Stimulated activated CD4-positive, alpha-beta T cell treated with anti-CD3 and anti-CD28 coated beads, TNF-alpha, amount 100 ng/mL, for 48 hours (primary cell): ENCODE measurements around the gene MEIG1.
"Not testable (repeated sequence)": the region's sequence is repeated elsewhere in the genome, so short reads cannot be mapped to it uniquely, and the experiment has no call there.

Experiments used
- DNase-seq, 3 donors: peaks; one replicate each; pipeline ENCODE4 v3.0.0-alpha.2; 2020; ENCODE audit warnings: low read depth in 3 of 3

The MEIG1 gene, protein sequence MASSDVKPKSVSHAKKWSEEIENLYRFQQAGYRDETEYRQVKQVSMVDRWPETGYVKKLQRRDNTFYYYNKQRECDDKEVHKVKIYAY

DNA sequence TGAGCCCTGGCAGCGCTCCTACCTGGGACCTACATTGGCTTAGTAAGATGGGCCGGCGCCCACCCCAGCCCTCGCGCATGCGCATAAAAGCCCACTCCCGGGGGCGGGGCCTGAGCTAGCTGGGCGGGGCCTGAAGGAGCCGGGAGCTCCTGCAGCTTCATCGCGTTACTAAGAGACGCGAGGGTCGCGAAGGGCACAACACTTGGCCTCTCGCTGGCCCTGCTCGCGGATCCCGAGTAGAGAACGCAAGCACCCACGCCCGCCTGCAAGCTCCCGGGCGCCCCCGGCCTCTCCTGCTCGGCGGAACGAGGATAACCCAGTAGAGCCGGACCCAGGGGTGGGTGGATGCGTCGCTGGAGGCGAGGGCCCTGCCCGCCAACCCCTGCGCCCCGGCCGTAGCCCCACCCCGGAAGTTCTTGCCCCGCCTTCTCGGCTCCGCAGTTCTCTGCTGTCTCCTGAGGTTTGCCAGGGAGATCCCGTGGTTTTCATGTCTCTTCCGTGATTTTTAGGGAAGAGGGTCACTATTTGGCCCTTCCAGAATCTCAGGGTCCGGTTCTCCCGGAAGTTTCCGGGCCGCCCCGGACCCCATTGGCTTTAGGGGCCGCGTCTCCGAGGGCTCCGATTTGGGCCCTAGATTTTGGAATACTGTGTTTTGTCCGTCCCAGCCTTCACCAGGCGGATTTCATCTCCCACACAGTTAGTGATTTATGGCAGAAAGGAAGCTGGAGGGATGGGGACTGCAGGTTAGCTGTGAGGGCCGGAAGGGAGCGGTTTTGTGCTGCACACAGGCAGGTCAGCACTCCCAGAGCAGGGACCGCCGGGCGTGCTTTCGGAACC lies at the start of gene MEIG1:
TSS of gene MEIG1 (plus strand) at position 168 of the 837 bp plus-strand sequence. CDS start 7,081 bp downstream, outside the sequence.
- peak; percentile 86 to 88 (median 88) for DNase-seq

DNA sequence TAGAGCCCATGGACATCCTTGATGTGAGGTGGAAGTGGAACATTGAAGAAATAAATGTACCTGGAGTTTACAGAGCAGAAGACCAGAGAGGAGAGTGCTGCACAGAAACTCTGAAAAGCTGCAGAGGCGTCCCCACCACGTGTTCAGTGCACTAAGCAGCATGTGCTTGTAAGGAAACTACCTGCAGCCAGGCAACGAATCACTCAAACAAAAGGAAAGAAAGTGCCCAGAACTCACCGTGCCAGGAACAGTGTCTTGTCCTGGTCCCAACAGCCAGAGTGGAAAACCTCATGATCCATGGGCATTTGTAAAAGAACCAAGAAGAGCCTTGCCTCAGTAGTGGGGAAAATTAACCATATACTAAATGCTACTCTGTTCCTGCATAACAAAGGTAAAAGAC lies 48.2 kb upstream of the MEIG1 start:
- no peak for DNase-seq

DNA sequence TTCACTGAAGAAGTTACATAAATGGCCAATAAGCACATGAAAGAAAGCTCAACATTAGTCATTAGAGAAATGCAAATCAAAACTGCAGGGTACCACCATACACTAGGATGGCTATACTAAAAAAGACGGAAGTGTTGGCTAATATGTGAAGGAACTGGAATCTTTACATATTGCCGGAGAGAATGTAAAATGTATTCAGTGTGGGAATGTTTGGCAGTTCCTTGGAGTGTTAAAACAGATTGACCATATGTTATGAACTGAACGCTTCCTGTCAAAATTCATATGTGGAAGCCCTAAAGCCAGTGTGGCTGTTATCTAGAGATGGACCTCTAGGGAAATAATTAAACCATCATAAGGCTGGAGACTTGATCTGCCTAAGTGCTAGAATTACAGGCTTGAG lies 47.4 kb upstream of the MEIG1 start:
- DNase-seq, result no peak

DNA sequence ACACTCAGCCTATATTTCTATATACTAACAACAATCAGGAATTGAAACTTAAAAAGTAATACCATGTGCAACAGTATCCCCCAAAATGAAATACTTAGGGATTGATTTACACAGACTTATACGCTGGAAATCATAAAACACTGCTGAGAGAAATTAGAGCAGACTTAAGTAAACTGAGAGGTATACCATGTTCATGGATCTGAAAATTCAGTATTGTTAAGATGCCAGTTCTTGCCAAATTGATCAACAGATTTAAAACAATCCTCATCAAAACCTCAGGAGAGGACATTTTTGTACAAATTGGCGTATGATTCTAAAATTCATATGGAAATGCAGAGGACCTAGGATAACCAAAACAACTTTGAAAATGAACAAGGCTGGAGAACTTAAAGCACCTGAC lies 42.6 kb upstream of the MEIG1 start:
- DNase-seq, result no peak

DNA sequence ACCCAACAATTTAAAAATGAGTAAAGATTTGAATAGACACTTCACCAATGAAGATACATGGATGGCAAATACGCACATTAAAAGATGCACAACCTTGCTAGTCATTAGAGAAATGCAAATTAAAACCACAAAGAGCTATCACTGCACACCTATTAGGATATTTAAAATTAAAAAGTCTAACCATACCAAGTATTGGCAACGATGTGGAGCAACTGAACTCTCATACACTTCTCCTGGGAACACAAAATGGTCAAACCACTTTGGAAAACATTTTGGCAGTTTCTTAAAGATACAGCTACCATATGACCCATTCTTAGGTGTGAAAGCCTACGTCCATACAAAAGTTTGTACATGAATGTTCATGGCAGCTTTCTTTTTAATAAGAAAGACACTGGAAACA lies 41.4 kb upstream of the MEIG1 start:
- no peak for DNase-seq

DNA sequence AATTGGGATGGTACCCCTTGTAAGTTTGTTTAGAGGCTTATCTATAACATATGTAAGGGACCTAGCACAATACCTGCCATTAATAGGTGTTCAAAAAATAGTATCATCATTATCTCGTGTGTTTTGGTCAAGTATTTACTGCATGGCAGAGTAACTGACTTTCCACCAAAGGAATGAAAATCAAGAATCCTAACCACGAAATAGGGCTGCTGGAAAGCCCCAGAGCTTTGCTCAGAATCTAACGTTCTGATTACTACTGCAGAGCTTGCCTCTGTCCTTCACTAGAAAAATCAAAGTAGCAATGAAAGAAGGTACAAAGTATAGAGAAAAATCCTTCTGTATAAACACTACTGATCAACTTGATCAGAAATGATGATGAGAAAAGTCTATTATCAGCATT lies 40.2 kb upstream of the MEIG1 start:
- DNase-seq, result no peak

DNA sequence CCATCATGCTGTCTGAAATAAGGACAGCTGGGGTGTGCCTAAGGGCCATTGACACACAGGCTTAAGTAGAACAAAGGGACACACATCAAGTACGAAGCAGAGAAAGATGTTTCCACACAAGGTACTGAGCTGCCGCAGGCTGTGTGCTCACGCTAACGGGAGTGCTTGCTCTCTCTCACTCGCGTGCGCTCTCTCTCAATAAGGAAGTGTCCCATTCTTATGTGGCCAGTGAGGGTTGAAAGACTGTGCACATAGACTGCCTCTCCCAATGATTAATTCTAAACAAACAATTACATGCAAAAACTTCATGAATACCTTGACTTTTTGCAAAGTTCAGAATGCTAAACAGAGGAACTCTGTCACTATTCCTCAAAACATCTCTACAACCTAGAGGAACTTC lies 35.2 kb upstream of the MEIG1 start:
- DNase-seq, result no peak

DNA sequence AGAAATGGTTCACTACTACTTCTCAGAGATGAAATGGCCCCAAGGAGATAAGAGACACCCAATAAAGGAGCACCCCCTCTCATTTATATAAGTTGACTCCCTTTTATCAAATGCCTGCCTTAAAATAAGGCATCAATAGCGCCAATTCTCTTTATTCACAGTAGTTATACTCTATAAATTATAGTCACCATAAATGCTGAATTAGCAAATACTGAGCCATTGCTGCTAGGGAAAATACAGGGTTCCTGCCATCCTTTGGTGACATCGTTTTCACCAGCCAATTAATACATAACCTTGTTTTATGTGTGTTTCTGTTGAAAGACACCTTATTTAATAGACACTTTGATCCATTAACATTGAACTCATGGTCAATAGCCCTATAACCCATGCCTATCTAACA lies 33.9 kb upstream of the MEIG1 start:
- no peak for DNase-seq

DNA sequence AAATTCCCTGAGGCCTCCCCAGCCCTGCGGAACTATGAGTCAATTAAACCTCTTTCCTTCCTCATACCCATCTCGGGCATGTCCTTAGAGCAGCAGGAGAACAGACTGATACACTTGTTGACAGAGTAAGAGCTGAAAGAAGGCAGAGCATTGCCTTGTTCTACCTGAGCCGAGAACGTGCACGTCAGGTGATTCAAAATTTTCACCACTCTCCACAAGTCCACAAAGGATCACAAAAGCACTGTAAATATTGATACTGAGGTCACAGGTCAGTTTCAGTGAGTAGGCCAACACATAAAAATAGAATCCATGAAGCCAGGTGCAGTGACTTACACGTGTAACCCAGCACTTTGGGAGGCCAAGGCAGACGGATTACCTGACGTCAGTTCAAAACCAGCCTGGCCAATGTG lies 33.1 kb upstream of the MEIG1 start:
- no peak for DNase-seq

DNA sequence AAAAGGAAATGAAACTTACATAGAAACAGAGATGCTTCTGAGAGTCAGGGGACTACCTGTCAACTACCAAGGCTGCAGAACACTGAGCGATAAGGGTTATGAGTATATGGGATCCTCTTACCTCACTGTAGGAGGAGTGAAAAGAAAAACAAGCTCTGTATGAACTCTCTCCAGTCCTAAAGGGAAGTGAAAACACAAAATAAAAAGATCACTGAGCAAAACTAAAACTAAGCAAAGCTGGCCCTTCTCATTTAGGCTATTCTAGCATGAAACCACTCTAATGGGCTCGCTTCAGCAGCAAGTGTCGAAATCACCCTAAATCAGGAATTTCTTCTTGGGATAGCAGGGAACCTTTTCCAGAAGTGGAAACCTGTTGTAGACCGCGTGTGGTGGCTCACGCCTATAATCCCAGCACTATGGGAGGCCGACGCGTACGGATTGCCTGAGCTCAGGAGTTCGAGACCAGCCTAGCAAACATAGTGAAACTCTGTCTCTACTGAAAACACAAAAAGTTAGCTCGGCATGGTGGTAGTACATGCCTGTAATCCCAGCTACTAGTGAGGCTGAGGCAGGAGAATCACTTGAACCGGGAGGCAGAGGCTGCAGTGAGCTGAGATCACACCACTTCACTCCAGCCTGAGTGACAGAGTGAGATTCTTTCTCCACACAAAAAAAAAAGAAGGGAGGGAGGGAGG lies 32.3 kb upstream of the MEIG1 start:
- no peak for DNase-seq

DNA sequence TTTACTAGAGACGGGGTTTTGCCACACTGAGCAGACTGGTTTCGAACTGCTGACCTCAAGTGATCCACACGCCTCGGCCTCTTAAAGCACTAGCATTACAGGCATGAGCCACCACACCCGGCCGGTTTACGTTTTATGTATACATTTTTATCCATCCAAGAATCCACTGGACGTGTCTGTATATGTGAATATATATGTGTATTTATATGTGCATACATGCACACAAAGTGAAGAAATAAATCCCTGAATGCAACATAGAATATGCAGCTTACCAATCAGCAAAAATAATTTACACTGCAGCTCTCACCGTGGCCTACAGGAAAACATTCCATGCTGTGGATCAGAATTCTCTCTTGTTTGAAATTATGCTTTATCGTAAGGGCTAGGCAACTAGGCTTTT lies 28.6 kb upstream of the MEIG1 start:
- no peak for DNase-seq

DNA sequence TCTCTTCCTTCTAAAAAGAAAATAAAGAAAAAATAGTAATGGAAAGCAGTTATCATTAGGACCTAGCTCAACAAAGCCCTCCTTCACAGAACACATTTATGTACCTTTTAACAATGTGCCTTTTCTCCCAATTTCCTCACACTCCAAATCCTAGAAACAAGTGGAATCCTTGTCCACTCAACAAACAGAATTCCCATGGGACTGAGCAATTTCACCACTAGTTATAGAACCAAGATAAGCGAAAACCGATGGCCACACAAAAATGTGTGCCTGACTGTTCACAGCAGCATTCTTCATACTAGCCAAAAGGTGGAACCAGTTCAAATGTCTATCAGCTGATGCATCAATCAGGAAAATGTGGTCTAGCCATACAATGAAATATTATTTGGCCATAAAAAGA lies 22.6 kb upstream of the MEIG1 start:
- no peak for DNase-seq

DNA sequence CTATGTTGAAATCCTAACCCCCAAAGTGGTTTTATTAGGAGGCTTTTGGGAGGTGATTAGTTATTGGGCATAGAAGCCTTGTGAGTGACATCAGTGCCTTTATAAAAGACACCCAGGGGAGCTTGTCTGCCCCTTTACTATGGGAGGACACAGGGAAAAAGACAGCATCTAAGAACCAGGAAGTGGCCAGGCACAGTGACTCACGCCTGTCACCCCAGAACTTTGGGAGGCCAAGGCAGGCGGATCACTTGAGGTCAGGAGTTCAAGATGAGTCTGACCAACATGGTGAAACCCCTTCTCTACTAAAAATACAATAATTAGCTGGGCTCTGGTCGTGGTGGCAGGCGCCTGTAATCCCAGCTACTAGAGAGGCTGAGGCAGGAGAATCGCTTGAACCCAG lies 20.2 kb upstream of the MEIG1 start:
- peak in 1 of 3 donors; percentile 18 for DNase-seq

DNA sequence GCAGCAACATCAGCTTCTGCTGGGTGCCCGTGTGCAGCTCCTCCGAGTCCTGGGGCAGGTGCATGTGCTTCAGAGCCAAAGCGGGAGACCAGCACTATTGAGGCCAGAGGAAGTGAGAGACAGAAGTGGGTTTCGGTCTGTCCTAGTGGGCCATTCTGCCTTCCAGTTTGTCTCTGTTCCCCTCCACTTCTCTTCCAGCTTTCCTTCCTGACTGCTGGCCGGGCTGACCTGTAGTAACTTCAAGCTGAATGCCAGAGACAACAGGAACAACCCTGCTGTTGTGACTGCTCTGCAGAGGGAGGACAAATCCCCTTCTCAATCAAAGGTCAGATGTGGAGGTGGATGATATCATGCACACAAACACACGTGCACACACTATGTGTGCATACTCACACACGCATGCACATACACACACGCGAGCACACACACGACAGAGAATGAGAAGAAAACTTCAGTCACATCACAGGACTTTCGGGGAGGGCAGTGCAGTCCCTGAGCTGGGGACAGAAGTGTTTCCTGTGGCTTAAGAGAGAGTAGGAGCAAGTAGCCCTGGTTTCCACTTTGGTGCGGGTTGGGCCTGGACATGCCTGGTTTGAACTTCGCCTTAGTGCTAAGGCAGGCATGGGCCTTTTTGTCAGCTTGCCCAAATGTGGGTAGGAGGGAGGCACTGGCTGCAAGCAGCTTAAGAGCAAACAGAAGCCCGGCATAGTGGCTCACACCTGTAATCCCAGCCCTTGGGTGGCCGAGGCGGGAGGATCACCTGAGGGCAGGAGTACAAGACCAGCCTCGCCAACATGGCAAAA lies 16.8 kb upstream of the MEIG1 start:
- DNase-seq, result not testable (repeated sequence)

DNA sequence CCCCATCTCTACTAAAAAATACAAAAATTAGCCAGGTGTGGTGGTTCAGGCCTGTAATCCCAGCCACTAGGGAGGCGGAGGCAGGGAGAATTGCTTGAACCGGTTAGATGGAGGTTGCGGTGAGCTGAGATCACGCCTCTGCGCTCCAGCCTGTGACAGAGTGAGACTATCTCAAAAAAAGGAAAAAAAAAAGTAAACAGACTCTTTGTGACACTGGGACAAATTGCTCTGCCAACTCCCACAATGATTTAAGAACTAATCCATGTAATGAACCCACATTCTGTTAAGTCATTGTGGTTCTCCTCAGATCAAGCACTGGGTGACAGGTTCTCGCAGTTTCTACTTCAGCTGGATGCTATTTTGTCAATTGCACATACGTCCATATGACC lies 16.2 kb upstream of the MEIG1 start:
- not testable (repeated sequence) for DNase-seq

DNA sequence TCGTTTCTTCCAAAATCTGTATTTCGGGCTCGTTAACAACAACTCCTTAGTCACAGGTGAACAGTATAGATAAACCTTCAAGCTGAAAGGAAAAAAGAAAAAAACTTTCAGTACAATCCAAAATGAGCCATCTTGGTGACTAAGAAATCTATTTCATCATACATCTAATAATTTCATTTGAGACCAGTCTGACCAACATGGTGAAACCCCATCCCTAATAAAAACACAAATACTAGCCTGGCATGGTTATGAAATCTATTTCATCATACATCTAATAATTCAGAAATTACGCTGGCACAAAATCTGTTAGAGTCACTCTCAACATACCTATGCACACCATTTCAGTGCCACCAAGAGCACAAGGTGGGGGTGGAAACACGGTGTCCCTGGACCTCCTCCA lies 14.1 kb upstream of the MEIG1 start:
- DNase-seq, result no peak

DNA sequence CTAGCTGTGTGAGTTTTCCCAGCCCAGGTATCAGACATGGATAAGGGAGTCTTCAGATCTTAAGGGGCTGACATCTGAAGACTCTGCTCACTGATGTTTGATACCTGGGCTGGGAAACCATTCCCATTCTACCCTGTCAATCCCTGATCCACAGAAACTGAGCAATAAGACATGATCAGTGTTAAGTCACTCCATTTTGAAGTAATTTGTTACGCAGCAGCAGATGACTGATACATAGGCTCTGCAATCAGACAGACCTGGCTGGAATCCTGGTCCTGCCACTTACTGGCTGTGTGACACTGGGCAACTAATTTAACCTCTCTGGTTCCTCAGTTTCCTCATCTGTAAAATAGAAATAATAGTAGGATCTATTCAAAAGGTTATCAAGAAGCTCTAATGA lies 11.9 kb upstream of the MEIG1 start:
- no peak for DNase-seq

DNA sequence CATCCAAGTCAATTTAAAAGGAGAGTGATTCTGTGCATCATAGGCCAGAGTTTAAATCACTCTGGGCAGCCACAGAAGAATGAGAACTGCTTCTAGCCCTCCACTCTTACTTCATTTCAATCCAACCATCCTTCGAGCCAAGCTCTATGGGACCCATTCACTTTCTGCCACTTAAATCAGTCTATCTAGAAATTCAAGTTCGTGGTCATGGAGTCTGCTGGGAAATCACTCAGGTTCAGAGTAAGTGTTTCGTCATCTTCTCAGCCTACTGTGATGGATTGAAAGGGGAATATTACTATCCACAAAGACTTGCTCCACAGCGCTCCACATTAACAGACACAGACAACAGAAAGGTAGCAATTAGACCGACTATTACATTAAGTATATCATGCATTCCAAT lies 9.9 kb upstream of the MEIG1 start:
- no peak for DNase-seq

DNA sequence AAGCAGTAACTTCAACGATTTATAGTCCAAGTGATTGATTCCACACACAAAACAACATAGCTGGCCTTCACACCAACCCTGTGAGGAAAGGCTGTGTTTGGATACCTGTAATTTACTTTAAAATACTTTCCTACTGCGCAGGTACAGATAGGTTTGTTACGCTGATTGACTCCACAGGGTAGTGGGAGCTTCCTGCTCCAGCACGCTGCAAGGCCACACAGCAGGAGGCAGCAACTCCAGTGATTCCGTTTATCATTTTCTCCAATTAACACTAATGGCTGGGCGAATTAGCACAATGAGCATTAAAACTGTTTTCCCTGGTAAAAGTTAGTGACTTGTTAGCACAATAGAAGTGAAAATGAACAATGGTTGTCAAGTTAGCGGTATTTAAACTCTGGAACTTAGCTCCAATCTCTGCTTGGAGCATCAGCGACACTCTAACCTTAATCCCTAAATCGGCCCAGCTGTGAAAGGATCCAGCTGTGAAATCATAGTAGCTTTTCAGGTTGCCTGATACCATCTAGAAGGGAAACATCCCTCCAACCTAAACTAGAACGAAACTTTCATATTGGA lies 6.3 kb upstream of the MEIG1 start:
- DNase-seq, result no peak

DNA sequence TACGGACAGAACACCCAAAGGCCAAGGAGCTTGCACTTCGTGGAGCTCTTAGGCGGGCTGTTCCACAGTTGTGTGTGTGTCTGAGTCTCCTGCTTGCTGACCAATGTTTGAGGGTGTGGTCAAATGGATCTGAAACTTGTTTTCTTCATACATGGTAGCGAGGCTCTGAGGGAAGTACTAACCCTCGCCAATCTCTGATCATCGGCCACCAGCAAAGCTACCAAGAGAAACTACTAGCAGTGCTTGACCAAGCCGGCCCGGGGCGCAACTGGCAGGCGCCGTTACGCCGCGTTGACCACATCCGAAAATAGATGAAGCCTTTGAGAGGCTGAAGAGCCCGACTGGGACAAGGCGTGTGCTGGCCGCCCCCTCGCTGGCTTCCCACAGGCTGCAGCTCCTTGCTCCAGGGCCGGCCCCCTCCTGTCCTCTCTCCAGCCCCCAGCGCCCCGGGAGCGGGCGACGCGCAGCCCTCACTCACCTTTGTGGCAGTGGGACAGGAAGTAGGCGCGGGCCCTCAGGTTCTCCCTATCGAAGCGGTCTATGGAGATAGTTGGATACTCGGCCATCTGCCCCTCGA lies 5.7 kb upstream of the MEIG1 start:
- DNase-seq, result no peak

DNA sequence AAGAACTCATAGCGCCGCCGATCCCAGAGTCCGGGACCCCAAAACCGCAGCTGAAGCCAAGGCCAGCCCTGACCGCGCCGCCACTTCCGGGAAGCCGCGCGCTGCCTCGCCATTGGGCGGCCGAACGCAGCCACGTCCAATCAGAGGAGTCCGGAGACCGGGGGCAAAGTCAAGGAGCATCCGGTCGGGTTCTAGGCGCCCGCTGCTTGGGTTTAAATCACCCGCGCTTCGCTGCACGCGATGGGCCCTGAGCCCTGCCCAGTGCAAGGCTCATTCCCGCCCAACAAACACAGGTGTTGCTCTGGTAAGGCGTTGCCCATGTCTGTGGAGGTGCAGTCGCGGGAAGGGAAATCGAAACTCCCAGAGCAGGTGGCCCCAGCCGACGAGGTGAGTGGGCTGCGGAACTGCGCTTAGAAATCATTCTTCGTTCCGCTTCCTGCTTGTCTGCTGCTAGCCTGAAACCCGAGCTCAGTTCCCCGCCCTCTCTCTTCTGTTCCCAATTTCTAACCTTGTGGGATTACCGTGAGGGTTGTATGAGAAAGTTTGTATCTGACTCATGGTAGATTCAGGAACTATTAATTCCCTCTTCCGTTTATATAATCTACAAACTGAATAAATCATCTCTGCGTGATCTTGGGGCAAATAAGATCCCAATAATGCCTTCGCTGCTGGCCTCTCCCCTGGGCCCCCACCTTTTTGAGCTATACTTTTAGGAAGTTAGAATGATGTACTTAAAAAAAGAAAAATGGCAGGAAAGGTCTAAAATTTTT lies 5.0 kb upstream of the MEIG1 start, which contains the start of gene DCLRE1C:
TSS of gene DCLRE1C (minus strand) at position 96 of the 770 bp plus-strand sequence. CDS start at position 10, 86 bp downstream.
- DNase-seq, result peak; percentile 81 to 85 (median 83)
